RWPE2 (cell line): ENCODE measurements around the gene DNAH14.
"Not testable (repeated sequence)": the region's sequence is repeated elsewhere in the genome, so short reads cannot be mapped to it uniquely, and the experiment has no call there.

Experiments used
- ATAC-seq: fragments of 200-7000 bp; cut with Tn5 transposase; 3 replicates; pipeline ENCODE4 v1.9.1; 2021; ENCODE audit warnings: low read depth
- DNase-seq: peaks from one replicate; pipeline ENCODE4 v3.0.0-alpha.2; 2020; ENCODE audit warnings: low spot score
- H3K27ac ChIP-seq: fragments of 450-650 bp; 2 replicates; pipeline ENCODE4 v1.5.1; 2017; ENCODE audit warnings: mild to moderate bottlenecking; ENCODE audit not compliant: poor library complexity, severe bottlenecking
- H3K27me3 ChIP-seq: fragments of 250-450 bp; sonication (Bioruptor Pico); 2 replicates; pipeline ENCODE4 v1.5.1; 2021; ENCODE audit warnings: mild to moderate bottlenecking, moderate library complexity; ENCODE audit not compliant: insufficient read depth, poor library complexity, severe bottlenecking
- H3K36me3 ChIP-seq: fragments of 250-450 bp; sonication (Bioruptor Pico); 2 replicates; pipeline ENCODE4 v1.5.1; 2020; ENCODE audit warnings: low read depth, mild to moderate bottlenecking, moderate library complexity
- H3K4me1 ChIP-seq: fragments of 250-450 bp; sonication (Bioruptor Pico); 2 replicates; pipeline ENCODE4 v1.5.1; 2021; ENCODE audit warnings: mild to moderate bottlenecking, moderate library complexity; ENCODE audit not compliant: insufficient read depth, poor library complexity, severe bottlenecking
- H3K4me3 ChIP-seq: fragments of 250-450 bp; sonication (Bioruptor Pico); 2 replicates; pipeline ENCODE4 v1.5.1; 2021; ENCODE audit warnings: mild to moderate bottlenecking, moderate library complexity; ENCODE audit not compliant: severe bottlenecking
- H3K9me3 ChIP-seq: fragments of 250-450 bp; sonication (Bioruptor Pico); 2 replicates; pipeline ENCODE4 v1.5.1; 2021; ENCODE audit warnings: mild to moderate bottlenecking, moderate library complexity; ENCODE audit not compliant: severe bottlenecking
- TF ChIP-seq, protein P1 (sequence below): fragments of 450-650 bp; IDR thresholded peaks from one replicate; pipeline ENCODE4 v1.5.1; 2017; ENCODE audit warnings: mild to moderate bottlenecking, moderate library complexity; ENCODE audit not compliant: poor library complexity, severe bottlenecking

The DNAH14 gene

DNA sequence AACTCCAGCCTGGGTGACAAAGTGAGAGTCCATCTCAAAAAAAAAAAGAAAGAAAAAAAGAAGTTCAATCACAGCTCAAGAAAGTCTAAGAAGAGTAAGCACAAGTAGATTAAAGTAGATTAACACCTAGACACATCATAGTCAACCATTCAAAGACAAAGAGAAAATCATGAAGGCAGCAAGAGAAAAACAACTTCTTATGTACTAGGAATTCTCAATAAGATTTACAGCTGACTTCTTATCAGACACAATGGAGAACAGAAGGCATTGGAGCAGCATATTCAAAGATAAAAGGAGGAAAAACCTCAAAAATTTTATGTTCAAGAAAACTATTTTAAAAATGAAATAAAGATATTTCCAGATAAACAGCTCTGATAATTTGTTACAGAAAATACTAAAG, 351.1 kb downstream of the DNAH14 start:
- no peak overlapping the region for H3K4me3 ChIP-seq
- TF ChIP-seq, protein P1, sequence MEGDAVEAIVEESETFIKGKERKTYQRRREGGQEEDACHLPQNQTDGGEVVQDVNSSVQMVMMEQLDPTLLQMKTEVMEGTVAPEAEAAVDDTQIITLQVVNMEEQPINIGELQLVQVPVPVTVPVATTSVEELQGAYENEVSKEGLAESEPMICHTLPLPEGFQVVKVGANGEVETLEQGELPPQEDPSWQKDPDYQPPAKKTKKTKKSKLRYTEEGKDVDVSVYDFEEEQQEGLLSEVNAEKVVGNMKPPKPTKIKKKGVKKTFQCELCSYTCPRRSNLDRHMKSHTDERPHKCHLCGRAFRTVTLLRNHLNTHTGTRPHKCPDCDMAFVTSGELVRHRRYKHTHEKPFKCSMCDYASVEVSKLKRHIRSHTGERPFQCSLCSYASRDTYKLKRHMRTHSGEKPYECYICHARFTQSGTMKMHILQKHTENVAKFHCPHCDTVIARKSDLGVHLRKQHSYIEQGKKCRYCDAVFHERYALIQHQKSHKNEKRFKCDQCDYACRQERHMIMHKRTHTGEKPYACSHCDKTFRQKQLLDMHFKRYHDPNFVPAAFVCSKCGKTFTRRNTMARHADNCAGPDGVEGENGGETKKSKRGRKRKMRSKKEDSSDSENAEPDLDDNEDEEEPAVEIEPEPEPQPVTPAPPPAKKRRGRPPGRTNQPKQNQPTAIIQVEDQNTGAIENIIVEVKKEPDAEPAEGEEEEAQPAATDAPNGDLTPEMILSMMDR = no peak
- H3K27ac ChIP-seq = no peak overlapping the region
- no peak for ATAC-seq
- H3K36me3 ChIP-seq = no peaks in the 10 kb centered on the region
- no peaks in the 10 kb centered on the region for H3K9me3 ChIP-seq
- H3K4me1 ChIP-seq = no peaks in the 10 kb centered on the region
- DNase-seq = no peak
- H3K27me3 ChIP-seq = no peaks in the 10 kb centered on the region

DNA sequence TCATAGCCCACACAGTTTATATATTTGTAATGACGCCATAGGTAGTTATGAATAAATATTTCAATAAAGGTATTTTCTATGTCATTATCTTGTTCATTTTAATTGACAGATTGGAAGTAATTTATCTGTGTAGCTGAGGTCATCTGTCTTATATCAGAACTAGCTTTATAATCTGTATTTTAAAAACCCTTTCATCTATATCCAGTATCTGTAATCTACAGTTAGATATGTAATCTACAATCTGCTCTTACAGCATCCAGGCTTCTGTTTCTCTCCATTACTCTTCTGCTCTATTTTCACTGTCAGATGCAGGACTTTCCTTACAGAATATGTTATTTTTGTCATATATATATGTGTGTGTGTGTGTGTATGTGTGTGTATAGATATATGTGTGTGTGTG, 360.8 kb downstream of the DNAH14 start:
- DNase-seq (no peak), ATAC-seq (no peak)
- no peak overlapping the region for H3K27ac ChIP-seq
- no peaks in the 10 kb centered on the region for H3K27me3 ChIP-seq
- H3K36me3 ChIP-seq = no peaks in the 10 kb centered on the region
- H3K4me3 ChIP-seq = no peak overlapping the region
- H3K9me3 ChIP-seq = no peaks in the 10 kb centered on the region
- TF ChIP-seq, protein P1 = no peak
- no peaks in the 10 kb centered on the region for H3K4me1 ChIP-seq

DNA sequence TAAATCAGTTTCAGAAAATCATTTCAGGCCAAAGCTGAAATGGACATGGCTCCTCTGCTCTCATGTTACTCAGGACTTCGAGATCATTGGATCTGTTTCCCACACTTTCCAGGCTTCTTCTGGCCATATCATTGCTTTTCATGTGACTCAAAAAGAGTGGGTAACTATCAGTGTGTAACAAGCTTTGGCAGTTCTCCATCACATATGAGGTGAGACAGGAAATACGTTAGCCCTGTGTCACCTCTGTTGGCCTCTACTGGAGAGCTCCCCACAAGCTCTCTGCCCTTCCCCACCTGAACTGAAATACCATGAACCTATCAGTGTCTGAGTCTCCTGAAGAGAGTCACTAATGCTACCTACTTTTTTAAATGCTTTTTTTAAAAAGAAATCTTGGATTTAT, 370.1 kb downstream of the DNAH14 start:
- H3K9me3 ChIP-seq = no peaks in the 10 kb centered on the region
- TF ChIP-seq, protein P1 = no peak
- no peak overlapping the region for H3K27ac ChIP-seq
- no peaks in the 10 kb centered on the region for H3K27me3 ChIP-seq
- peak; percentile 48 for ATAC-seq
- H3K4me3 ChIP-seq = no peak overlapping the region
- DNase-seq = no peak
- H3K4me1 ChIP-seq = no peaks in the 10 kb centered on the region
- no peaks in the 10 kb centered on the region for H3K36me3 ChIP-seq

DNA sequence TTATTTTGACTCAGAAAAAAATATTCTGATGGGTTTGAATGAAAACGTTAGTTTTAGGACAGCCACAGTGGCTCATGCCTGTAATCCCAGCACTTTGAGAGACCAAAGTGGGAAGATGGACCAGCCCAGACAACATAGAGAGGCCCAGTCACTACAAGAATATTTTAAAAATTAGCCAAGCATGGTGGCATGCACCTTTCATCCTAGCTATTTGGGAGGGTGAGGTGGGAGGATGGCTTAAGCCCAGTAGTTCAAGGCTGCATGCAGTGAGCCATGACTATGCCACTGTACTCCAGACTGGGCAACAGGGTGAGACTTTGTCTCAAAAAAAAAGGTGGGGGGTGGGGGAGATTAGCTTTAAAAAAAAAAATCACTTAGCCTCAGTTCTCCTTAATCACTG, 370.9 kb downstream of the DNAH14 start:
- Histone ChIP-seq H3K27me3 (no peaks in the 10 kb centered on the region), H3K27ac (no peak overlapping the region), H3K4me3 (no peak overlapping the region), H3K9me3 (no peaks in the 10 kb centered on the region), H3K36me3 (no peaks in the 10 kb centered on the region), H3K4me1 (no peaks in the 10 kb centered on the region)
- ATAC-seq (no peak), DNase-seq (no peak)
- TF ChIP-seq, protein P1 = no peak

DNA sequence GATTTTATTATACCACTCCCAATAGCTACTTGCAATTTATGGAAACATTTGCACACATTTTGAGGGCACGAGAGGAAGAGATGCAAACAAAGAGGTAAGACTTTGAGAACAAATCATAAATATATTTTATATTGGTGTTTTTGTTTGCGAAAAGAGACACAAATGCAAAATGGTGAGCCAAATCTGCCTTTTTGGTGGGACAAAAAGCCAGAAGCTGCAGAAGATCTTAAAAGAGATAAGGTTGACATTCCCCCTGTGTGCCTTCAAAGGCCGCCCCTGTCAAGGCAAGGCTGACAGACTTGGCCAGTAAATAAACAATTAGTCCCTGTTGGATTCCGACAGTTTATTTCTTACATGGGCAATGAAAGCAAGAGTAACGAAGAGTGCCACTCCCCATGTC, 375.5 kb downstream of the DNAH14 start:
- H3K9me3 ChIP-seq = no peaks in the 10 kb centered on the region
- TF ChIP-seq, protein P1 = no peak
- ATAC-seq (no peak), DNase-seq (no peak)
- no peaks in the 10 kb centered on the region for H3K4me1 ChIP-seq
- no peak overlapping the region for H3K27ac ChIP-seq
- H3K27me3 ChIP-seq = no peaks in the 10 kb centered on the region
- no peaks in the 10 kb centered on the region for H3K36me3 ChIP-seq
- no peak overlapping the region for H3K4me3 ChIP-seq

DNA sequence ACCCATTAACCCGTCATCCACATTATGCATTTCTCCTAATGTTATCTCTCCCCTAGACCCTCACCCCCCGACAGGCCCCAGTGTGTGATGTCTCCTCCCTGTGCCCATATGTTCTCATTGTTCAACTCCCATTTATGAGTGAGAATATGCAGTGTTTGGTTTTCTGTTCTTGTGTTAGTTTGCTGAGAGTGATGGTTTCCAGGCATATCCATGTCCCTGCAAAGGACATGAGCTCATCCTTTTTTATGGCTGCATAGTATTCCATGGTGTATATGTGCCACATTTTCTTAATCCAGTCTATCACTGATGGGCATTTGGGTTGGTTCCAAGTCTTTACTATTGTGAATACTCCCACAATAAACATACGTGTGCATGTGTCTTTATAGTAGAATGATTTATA, 381.1 kb downstream of the DNAH14 start:
- not testable (repeated sequence) for H3K4me1 ChIP-seq, H3K27ac ChIP-seq, H3K36me3 ChIP-seq, H3K9me3 ChIP-seq, H3K27me3 ChIP-seq, H3K4me3 ChIP-seq, DNase-seq, ATAC-seq
